GM19099 (cell line): ENCODE results near the gene TEAD1.

ENCODE experiments used
- POLR2A ChIP-seq: IDR thresholded peaks from 3 replicates; pipeline ENCODE4 v1.6.1; 2011; ENCODE audit warnings: low read depth; ENCODE audit not compliant: insufficient read length; ENCODE audit errors: extremely low read depth

The TEAD1 gene

DNA sequence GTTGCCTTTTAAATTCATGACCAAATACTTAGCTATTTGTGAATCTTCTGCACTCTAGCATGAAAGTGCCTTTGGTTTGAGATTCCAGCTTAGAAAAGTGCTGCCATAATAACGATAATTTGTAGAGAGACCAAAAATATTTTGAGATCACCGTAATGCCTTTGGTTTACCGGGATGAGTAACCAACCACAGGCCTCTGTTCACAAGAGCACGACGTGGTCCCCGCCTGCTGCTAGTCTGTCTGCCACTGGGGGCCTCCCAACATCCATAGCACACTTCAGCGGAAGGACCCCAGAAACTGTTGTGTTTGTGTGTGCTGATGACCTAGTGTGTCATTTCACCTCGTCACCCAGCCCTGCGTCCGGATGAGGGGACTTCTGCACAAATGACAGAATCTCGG is 267.9 kb downstream of the TEAD1 start:
- TF ChIP-seq POLR2A = no peak

GRCh38 chr11:12943311-12943710 is 269.1 kb downstream of the TEAD1 start:
- TF ChIP-seq POLR2A = no peak

DNA sequence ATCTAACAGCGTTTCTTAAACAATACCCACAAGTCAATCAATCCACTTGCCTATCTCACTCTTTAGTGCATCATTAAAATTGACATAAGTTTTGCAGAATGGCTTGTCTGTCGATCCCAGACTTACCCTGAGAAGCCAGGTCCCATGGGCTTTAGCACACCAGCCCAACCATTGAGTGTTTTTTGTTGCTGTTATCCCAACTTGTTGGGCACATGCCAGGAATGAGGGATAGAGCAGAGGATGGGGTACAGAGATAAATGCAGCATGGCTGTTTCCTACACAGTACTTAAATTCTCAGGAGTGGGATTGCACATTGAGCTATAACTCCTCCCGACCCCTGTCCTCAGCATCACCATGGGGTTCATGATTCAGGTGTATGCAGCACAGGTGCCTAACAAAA is 270.7 kb downstream of the TEAD1 start:
- TF ChIP-seq POLR2A = no peak

DNA sequence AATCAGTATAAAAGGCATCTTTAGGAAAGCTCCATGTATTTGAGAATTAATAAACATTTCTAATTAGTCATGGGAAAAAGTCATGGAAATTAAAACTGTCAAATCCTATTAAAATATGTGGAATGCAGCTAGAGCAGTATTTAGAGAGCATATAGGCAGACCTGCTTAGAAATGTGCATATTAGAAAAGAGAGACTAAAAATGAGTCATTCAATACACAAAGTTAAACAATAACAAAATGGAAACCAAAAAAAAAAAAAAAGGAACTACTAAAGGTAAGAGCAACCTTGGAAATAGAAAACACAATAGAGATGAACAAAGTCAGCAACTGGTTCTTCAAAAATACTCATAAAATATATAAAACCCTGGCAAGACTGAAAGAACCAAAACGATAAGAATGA is 275.2 kb downstream of the TEAD1 start:
- TF ChIP-seq POLR2A = no peak

- TF ChIP-seq POLR2A = no peak
Measured at GRCh38 chr11:12950670-12951069, 276.4 kb downstream of the TEAD1 start.

GRCh38 chr11:12951376-12951775 is 277.2 kb downstream of the TEAD1 start:
- no peak for TF ChIP-seq POLR2A

DNA sequence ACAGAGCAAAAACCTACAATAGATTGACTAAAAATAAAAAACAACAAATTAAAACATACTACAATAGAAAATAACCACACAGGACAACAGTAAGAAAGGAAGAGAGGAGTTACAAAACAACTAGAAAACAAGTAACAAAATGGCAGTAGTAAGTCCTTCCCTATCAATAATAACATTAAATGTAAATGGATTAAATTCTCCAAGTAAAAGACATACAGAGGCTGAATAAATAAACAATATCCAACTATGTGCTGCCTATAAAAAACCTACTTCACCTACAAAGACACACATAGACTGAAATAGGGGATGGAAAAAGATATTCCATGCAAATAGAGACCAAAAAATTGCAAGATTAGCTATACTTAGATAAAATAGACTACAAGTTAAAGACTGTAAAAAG is 277.9 kb downstream of the TEAD1 start:
- no peak for TF ChIP-seq POLR2A

- no peak for TF ChIP-seq POLR2A
Measured at GRCh38 chr11:12958986-12959385, 284.8 kb downstream of the TEAD1 start.

DNA sequence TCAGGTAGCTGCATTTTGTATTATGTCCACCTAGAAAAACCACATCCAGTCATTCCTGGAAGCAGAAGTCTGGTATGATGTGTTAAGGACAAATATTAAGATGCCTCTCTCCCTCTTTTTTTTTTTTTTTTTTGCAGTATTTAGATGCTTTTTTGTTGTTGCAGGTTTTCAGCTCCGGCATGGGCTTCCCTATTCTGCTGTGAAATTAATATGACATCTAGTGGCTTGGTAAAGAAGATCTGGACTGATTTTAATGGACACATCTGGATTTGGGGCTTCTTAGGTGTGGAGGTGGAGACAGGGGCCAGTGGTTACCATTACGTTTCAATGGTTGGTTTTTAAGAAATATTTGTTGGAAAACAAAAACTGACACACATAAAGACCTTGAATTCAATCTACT is 287.4 kb downstream of the TEAD1 start:
- no peak for TF ChIP-seq POLR2A

DNA sequence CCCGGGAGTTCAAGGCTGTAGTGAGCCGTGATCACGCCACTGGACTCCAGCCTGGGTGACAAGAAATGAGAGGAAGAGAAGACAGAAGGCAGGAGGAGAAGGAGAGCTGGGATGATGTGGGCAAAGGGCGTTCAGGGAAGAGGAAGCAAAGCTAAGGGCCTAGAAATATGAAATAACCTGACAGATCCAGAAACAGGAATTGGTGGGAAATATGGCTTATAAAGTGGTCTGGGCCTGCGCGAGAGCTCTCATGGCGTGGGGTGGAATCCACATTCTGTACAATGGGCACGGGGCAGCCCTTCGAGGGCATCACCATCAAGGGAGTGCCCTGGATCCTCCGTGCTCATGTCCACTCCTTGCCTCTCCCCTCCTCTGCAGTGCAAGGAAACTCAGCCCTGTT is 288.1 kb downstream of the TEAD1 start:
- no peak for TF ChIP-seq POLR2A

DNA sequence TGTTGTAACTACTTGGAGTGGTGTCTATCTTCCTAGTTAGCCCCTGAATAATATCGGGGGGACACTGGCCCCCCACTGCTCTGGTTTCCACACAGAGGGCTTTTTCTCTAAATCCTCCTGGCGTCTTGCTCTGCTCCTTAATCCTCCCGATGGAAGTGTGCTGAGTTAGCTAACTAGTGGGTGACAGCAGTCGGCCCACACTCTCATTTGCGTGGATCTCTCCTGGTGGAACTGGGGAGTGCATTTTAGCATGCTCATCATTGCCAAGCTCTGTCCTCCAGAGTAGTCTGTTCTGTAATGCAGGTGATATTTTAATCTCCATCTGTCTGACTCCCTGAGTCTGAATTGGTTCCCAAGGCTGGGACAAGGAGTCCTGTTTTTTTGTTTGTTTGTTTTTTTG is 288.8 kb downstream of the TEAD1 start:
- TF ChIP-seq POLR2A = no peak

DNA sequence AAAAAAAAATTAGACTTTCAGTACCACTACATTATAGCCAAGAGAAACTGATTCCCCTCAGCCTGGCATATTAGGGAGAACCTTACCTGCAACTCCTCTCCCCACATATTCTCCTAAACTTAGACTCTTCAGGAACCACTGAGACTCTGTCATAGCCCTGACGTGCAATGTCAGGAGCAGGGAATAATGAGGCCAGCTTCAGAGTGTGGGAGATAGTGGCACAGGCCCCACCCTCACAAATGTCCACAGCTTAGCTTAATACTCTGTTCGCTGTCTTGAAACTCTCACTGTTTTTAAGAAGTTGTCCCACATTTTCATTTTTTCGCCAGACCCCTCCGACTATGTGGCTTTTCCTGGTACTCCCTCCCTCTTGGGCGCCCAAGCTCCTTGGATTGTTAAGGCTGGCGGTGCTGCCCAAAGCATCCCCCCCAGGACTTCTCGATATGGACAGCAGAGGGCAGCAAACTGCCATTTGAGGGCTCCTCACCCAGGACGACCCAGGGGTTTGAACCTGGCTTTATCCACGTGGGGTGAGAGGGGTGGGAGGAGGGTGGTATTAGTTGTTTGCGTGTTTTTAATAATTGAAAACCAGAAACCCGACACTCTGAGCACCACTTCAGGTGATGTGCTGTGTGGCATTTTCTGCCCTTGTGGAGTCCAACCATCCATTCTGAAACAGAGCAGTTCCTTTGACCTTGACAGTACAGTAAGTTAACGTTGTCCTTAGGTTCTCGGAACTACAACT is 289.7 kb downstream of the TEAD1 start:
- no peak for TF ChIP-seq POLR2A

GRCh38 chr11:12964650-12965049 is 290.4 kb downstream of the TEAD1 start:
- TF ChIP-seq POLR2A = no peak

GRCh38 chr11:12966002-12966401 is 291.8 kb downstream of the TEAD1 start:
- no peak for TF ChIP-seq POLR2A

GRCh38 chr11:12968101-12968500 is 293.9 kb downstream of the TEAD1 start:
- TF ChIP-seq POLR2A = no peak

DNA sequence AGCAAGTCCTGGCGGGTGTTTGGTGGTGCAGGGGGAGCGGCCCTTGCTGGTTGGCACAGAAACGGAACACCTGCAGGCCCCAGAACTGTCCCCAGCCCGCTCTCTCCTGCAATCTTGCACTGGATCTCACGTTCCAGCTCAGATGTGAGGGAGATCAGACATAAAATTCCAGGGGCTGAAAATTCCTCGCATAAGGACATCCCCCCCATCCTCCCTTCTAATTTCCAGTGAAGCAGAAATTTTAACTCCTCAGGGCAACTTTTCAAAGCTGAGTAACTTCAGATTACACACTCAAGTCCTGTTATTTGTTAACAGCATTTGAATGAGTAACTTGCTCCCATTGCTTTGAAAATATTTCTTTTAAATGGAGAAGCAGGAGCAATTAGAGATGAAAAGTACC is 294.6 kb downstream of the TEAD1 start:
- no peak for TF ChIP-seq POLR2A

- no peak for TF ChIP-seq POLR2A
Measured at GRCh38 chr11:12971955-12972354, 297.7 kb downstream of the TEAD1 start.
